GM21825 (cell line): ENCODE data around the gene CELF4.

Experiments used
- ATAC-seq: cut with Tn5 transposase; IDR thresholded peaks from one replicate; pipeline ENCODE4 v1.9.1; 2021; ENCODE audit warnings: mild to moderate bottlenecking, moderate library complexity; ENCODE audit not compliant: unreplicated experiment

Gene CELF4

GRCh38 chr18:37447962-37448888 lies 117.4 kb downstream of the CELF4 start:
- no peak for ATAC-seq

- no peak for ATAC-seq
Measured at GRCh38 chr18:37445836-37446235, 119.8 kb downstream of the CELF4 start.

- ATAC-seq = no peak
Measured at GRCh38 chr18:37445368-37445767, 120.2 kb downstream of the CELF4 start.

GRCh38 chr18:37443325-37444055 lies 122.1 kb downstream of the CELF4 start:
- no peak for ATAC-seq

GRCh38 chr18:37442477-37442876 lies 123.1 kb downstream of the CELF4 start:
- no peak for ATAC-seq

GRCh38 chr18:37441821-37442220 lies 123.8 kb downstream of the CELF4 start:
- ATAC-seq = no peak

- ATAC-seq = no peak
Measured at GRCh38 chr18:37440206-37440605, 125.4 kb downstream of the CELF4 start.

GRCh38 chr18:37438417-37439180 lies 127.0 kb downstream of the CELF4 start:
- no peak for ATAC-seq

- ATAC-seq = no peak
Measured at GRCh38 chr18:37435996-37436395, 129.6 kb downstream of the CELF4 start.

GRCh38 chr18:37435150-37435867 lies 130.3 kb downstream of the CELF4 start:
- ATAC-seq = no peak

GRCh38 chr18:37434161-37434860 lies 131.3 kb downstream of the CELF4 start:
- no peak for ATAC-seq

GRCh38 chr18:37432436-37433195 lies 133.0 kb downstream of the CELF4 start:
- ATAC-seq = no peak

- ATAC-seq = no peak
Measured at GRCh38 chr18:37430357-37431076, 135.1 kb downstream of the CELF4 start.

GRCh38 chr18:37429791-37430190 lies 135.8 kb downstream of the CELF4 start:
- no peak for ATAC-seq

- ATAC-seq = no peak
Measured at GRCh38 chr18:37428288-37428974, 137.2 kb downstream of the CELF4 start.

GRCh38 chr18:37426586-37426985 lies 139.0 kb downstream of the CELF4 start:
- no peak for ATAC-seq

- no peak for ATAC-seq
Measured at GRCh38 chr18:37425222-37425621, 140.4 kb downstream of the CELF4 start.

GRCh38 chr18:37424507-37424906 lies 141.1 kb downstream of the CELF4 start:
- ATAC-seq = no peak
